Prostate gland (tissue), 2 donors: ENCODE measurements around the gene INTS13.

Source experiments
- POLR2A ChIP-seq: fragments of 450-650 bp; IDR thresholded peaks from one replicate; pipeline ENCODE4 v1.6.1; 2016; ENCODE audit warnings: antibody characterized with exemption, mild to moderate bottlenecking
- TF ChIP-seq, protein P1 (sequence below), 4 experiments: fragments of 200-600 bp in 2 of 4; fragments of 450-650 bp in 2 of 4; sonication (generic) in 2 of 4; IDR thresholded peaks; 1 replicate in 3 of 4; 2 replicates in 1 of 4; pipeline ENCODE4 v1.5.1; 2016 to 2019; ENCODE audit warnings: antibody characterized with exemption in 4 of 4, mild to moderate bottlenecking in 2 of 4, moderate library complexity in 2 of 4

DNA sequence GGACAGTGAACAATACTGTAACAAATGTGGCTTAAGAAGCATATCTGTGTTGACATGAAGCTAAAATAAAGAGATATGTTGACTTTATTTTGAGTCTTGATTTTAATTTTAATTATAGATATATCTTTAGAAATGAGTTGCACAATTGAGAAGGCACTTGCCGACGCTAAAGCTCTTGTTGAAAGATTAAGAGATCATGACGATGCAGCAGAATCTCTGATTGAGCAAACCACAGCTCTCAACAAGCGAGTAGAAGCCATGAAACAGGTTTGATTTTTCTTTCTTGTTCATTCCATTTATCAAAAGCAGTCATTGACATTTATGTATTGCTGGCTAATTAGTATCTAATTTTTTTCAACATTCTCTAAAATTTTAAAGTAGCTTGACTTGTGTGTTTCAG, 16.2 kb upstream of the INTS13 start:
- TF ChIP-seq, protein P1, sequence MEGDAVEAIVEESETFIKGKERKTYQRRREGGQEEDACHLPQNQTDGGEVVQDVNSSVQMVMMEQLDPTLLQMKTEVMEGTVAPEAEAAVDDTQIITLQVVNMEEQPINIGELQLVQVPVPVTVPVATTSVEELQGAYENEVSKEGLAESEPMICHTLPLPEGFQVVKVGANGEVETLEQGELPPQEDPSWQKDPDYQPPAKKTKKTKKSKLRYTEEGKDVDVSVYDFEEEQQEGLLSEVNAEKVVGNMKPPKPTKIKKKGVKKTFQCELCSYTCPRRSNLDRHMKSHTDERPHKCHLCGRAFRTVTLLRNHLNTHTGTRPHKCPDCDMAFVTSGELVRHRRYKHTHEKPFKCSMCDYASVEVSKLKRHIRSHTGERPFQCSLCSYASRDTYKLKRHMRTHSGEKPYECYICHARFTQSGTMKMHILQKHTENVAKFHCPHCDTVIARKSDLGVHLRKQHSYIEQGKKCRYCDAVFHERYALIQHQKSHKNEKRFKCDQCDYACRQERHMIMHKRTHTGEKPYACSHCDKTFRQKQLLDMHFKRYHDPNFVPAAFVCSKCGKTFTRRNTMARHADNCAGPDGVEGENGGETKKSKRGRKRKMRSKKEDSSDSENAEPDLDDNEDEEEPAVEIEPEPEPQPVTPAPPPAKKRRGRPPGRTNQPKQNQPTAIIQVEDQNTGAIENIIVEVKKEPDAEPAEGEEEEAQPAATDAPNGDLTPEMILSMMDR (IDR thresholded peaks at IDR 0.05), result no peak
- no peak for TF ChIP-seq POLR2A
